ENCODE measurements around the gene FMNL3.

- TF ChIP-seq CTCF (conservative IDR thresholded peaks at IDR 0.05) (no peak), EZH2 (IDR thresholded peaks at IDR 0.05; ENCODE audit: low read depth) (no peak)
Observed at GRCh38 chr12:49631336-49631907, 75.8 kb downstream of the FMNL3 start.
